Central memory CD8-positive, alpha-beta T cell (primary cell): ENCODE measurements around the gene SLC35F3.

ENCODE experiments used
- ATAC-seq: fragments of 150-1000 bp; cut with Tn5 transposase; replicated peaks from 2 replicates; pipeline ENCODE4 v1.10.0; 2022; ENCODE audit warnings: mild to moderate bottlenecking, moderate FRiP score, moderate number of reproducible peaks; ENCODE audit not compliant: poor library complexity, severe bottlenecking; ENCODE audit errors: extremely low read depth
- DNase-seq, 2 donors: peaks; one replicate each; pipeline ENCODE4 v3.0.0; 2021; ENCODE audit warnings: low spot score in 2 of 2
- H3K27ac Mint-ChIP-seq: one replicate; pipeline ENCODE4 v1.8.0; 2022; ENCODE audit warnings: low read depth, mild to moderate bottlenecking, moderate library complexity, mixed read lengths
- H3K27me3 Mint-ChIP-seq: one replicate; pipeline ENCODE4 v1.8.0; 2022; ENCODE audit warnings: mixed read lengths
- H3K36me3 Mint-ChIP-seq: one replicate; pipeline ENCODE4 v1.8.0; 2022; ENCODE audit warnings: mild to moderate bottlenecking, moderate library complexity, mixed read lengths; ENCODE audit not compliant: insufficient read depth
- H3K4me1 Mint-ChIP-seq: one replicate; pipeline ENCODE4 v1.8.0; 2022; ENCODE audit warnings: mixed read lengths
- H3K4me3 Mint-ChIP-seq: one replicate; pipeline ENCODE4 v1.8.0; 2022; ENCODE audit warnings: mild to moderate bottlenecking, moderate library complexity, mixed read lengths
- H3K9me3 Mint-ChIP-seq: one replicate; pipeline ENCODE4 v1.8.0; 2022; ENCODE audit warnings: mixed read lengths

SLC35F3 gene

DNA sequence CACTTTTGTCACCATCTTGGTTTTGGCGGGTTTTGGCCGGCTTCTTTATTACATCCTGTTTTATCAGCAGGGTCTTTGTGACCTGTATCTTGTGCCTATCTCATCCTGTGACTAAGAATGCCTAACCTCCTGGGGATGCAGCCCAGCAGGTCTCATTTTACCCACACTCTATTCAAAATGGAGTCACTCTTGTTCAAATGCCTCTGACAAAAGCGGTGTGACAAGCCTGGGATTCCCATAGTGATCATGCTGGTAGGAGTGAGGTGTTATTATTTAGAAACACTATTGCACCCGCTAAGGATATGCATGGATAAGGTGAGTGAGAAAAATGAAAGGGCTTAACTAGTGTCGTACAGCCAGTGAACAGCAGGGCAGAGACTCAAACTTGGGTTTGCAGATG lies 357.1 kb downstream of the SLC35F3 start:
- peaks cover 8% of the 10 kb centered on the region for H3K4me1 Mint-ChIP-seq
- no peak overlapping the region for H3K4me3 Mint-ChIP-seq
- DNase-seq: no peak
- H3K27me3 Mint-ChIP-seq: peaks cover 30% of the 10 kb centered on the region
- peaks cover 9% of the 10 kb centered on the region for H3K9me3 Mint-ChIP-seq
- no peaks in the 10 kb centered on the region for H3K36me3 Mint-ChIP-seq
- no peak overlapping the region for H3K27ac Mint-ChIP-seq
- no peak for ATAC-seq

DNA sequence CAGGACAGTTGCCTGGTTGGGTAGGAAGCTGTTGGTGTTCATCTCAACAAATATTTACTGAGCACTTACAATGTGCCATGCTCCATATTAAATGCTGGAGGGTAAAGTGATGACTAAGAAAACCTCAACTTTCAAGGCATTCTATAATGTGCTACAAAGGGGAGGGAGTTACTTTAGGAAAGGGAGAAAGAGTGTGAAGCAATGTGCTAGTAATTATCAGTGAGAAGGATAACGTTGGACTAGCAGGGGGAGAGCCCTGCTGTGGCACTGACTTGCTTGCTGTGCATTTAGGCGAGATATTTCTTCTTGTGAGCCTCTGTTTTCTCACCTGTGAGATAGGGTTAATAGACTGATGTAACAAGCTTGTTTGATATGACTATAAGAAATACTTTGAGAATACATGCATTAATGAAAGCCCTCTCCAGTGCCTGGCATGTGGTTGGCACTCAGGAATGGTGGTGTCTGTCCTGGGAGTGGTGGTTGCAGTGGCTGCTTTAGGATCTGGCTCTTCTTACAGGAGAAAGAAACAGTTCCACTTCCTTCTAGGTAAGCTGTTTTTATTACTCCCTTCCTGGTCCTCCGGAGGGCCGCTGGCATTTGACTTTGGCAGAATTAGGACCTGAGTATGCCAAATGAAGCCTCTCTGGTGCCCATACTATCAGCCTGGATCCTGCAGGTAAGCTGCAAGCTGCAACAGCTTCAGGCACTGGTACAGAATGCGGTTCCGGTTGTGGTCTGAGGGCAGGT lies 357.7 kb downstream of the SLC35F3 start:
- no peak overlapping the region for H3K4me3 Mint-ChIP-seq
- DNase-seq (no peak), ATAC-seq (no peak)
- H3K27me3 Mint-ChIP-seq: peaks cover 24% of the 10 kb centered on the region
- H3K4me1 Mint-ChIP-seq: peaks cover 8% of the 10 kb centered on the region
- H3K36me3 Mint-ChIP-seq: no peaks in the 10 kb centered on the region
- peaks cover 9% of the 10 kb centered on the region for H3K9me3 Mint-ChIP-seq
- H3K27ac Mint-ChIP-seq: no peak overlapping the region

DNA sequence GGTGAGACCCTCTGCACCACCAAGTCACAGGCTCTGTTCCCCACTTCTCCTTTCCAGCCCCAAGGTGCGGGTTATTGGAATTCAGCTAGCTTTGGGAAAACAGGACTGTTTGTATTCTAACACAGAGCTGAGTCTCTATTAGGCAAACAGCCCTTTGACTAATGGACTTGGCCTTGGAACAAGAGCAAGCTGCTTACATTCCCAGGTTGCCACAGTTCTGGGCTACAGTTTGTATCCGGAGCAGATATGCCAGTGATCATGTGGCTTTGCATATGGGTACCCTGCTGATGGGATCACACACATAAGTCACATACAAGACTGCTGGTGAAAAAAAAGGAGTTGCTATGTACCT lies 358.3 kb downstream of the SLC35F3 start:
- no peak overlapping the region for H3K27ac Mint-ChIP-seq
- no peaks in the 10 kb centered on the region for H3K36me3 Mint-ChIP-seq
- H3K27me3 Mint-ChIP-seq: peaks cover 21% of the 10 kb centered on the region

DNA sequence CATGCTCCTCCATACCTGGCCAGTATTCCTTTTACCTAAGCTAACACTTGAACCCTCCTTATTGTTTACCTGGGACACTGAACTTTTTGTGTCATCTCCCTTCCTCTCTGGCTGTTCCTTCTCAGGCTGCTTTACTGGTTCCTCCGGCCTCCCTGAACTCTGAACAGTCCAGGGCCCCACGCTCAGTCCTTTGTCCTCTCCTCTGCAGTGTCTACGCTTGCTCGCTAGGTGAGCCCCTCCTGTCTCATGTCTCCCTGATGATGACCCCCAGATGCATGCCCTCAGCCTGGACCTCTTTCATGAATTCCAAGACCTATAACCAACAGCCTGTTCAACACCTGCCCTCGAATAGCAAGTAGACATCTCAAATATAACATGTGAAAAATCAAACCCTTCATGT lies 360.4 kb downstream of the SLC35F3 start:
- ATAC-seq (no peak), DNase-seq (no peak)
- Mint-ChIP-seq H3K4me1 (peaks cover 8% of the 10 kb centered on the region), H3K4me3 (no peak overlapping the region), H3K9me3 (no peaks in the 10 kb centered on the region), H3K27me3 (peaks cover 9% of the 10 kb centered on the region), H3K36me3 (no peaks in the 10 kb centered on the region), H3K27ac (no peak overlapping the region)

More for the DNA sequence above, 358.3 kb downstream of the SLC35F3 start:
- Mint-ChIP-seq H3K4me3 (no peak overlapping the region), H3K4me1 (peaks cover 8% of the 10 kb centered on the region), H3K9me3 (peaks cover 5% of the 10 kb centered on the region)
- no peak for ATAC-seq
- no peak for DNase-seq

DNA sequence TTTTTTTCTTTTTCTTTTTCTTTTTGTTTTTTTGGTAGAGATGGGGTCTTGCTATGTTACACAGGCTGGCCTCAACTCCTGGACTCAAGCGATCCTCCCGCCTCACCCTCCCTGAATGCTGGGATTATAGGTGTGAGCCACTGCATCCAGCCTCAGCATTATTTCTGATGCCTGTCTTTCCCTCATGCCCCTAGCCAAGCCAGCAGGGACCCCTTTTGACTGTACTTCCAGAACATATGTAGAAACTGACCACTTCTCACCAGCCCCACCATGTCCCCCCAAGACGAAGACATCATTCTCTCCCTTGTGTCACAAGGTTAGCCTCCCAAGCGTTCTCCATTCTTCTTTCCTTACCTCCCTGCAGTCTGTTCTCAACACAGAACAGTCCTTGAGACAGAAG lies 360.8 kb downstream of the SLC35F3 start:
- no peaks in the 10 kb centered on the region for H3K9me3 Mint-ChIP-seq
- ATAC-seq (no peak), DNase-seq (no peak)
- peaks cover 8% of the 10 kb centered on the region for H3K4me1 Mint-ChIP-seq
- H3K27ac Mint-ChIP-seq: no peak overlapping the region
- H3K27me3 Mint-ChIP-seq: peaks cover 7% of the 10 kb centered on the region
- no peak overlapping the region for H3K4me3 Mint-ChIP-seq
- H3K36me3 Mint-ChIP-seq: no peaks in the 10 kb centered on the region

DNA sequence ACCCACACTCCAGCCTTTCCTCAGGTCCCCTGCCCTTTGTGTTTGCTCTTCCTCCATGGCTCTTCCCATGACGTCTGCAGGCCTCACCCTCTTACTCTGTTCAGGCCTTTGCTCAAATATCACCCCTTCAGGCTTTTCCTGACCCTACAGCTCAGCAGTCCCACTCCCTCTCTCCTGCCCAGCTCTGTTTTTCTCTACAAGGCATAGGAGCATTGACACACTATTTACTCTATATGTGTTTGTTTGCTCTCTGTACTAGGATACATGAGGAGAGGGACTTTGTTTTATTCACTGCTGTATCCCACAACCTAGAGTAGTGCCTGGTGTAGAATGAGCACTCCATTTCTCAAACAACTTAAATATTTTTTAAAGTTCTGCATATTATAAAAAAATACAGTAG lies 361.4 kb downstream of the SLC35F3 start:
- DNase-seq (no peak), ATAC-seq (no peak)
- Mint-ChIP-seq H3K27me3 (peaks cover 2% of the 10 kb centered on the region), H3K27ac (no peak overlapping the region), H3K4me1 (peaks cover 3% of the 10 kb centered on the region), H3K4me3 (no peak overlapping the region), H3K36me3 (no peaks in the 10 kb centered on the region), H3K9me3 (no peaks in the 10 kb centered on the region)

DNA sequence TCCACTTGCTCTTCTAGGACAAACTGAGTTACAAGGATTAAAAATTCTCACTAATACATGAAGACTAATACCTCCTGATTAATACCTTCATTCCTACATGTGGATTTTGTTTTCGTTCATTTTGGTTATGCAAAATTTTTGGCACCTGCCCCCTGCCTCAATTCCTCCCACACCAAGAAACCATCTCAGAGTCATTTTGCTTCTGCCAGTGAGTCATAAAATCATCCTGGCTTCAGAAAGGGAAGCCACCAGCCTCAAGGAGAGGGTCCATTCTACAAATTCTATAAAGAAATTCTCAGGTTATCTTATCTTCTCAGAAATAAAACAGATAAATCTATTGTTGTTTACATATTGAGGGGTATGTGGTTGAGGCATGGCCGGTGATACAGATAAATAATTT lies 365.6 kb downstream of the SLC35F3 start:
- ATAC-seq (no peak), DNase-seq (no peak)
- Mint-ChIP-seq H3K36me3 (peaks cover 1% of the 10 kb centered on the region), H3K4me3 (no peak overlapping the region), H3K27me3 (peaks cover 34% of the 10 kb centered on the region), H3K27ac (no peak overlapping the region), H3K4me1 (no peaks in the 10 kb centered on the region), H3K9me3 (no peaks in the 10 kb centered on the region)

DNA sequence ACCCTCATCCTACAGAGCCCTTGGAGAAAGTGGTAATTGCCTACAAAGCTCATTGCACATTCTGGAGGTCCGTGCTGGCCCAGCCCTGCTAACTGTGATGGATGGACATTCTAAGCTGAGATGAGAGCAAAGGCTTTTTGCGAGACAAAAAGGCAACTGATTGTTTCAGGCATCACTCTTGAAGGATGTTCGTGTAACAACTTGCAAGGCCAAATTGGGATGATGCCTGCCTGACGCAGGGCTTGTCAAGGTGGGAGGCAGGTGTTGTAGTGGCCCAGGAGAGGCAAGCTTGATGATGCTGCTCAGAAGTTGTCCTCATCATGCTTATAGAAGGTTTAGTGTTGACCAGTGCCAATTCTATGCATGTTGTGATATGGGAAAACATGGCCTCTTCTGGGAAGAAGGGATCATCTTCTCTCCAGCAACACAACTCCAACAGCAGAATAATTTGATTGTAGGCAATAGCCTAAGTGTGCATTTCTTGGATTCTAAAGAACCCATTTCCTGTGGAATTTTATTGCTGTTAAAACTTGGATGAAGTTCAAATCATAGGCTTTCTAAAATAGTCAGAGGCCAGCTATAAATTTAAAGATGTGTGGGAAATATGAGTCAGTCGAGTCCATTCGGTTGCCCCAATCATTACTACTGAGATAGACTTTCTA lies 366.2 kb downstream of the SLC35F3 start:
- peaks cover 41% of the 10 kb centered on the region for H3K27me3 Mint-ChIP-seq
- ATAC-seq (no peak), DNase-seq (no peak)
- no peaks in the 10 kb centered on the region for H3K9me3 Mint-ChIP-seq
- H3K36me3 Mint-ChIP-seq: peaks cover 1% of the 10 kb centered on the region
- H3K4me3 Mint-ChIP-seq: no peak overlapping the region
- no peak overlapping the region for H3K27ac Mint-ChIP-seq
- no peaks in the 10 kb centered on the region for H3K4me1 Mint-ChIP-seq

DNA sequence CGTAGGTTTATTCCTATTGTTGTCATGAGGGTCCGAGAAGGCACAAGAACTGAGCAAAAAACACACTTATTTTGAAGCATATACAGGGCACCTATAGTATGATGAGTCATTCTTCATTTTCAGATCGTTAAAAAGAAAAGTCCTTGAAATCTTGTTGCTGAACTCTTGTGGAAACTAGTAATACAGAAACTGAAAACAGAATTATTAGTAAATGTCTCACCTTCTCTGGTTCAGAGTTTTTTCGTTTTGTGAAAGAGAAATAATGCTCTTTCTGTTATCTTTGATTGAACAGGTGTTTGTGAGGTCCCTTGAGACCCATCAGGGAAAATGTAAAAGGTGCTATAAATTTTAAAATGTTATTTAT lies 366.7 kb downstream of the SLC35F3 start:
- peaks cover 1% of the 10 kb centered on the region for H3K36me3 Mint-ChIP-seq
- peaks cover 46% of the 10 kb centered on the region for H3K27me3 Mint-ChIP-seq
- DNase-seq: no peak
- no peaks in the 10 kb centered on the region for H3K4me1 Mint-ChIP-seq
- ATAC-seq: no peak
- no peaks in the 10 kb centered on the region for H3K9me3 Mint-ChIP-seq
- H3K4me3 Mint-ChIP-seq: no peak overlapping the region
- no peak overlapping the region for H3K27ac Mint-ChIP-seq

DNA sequence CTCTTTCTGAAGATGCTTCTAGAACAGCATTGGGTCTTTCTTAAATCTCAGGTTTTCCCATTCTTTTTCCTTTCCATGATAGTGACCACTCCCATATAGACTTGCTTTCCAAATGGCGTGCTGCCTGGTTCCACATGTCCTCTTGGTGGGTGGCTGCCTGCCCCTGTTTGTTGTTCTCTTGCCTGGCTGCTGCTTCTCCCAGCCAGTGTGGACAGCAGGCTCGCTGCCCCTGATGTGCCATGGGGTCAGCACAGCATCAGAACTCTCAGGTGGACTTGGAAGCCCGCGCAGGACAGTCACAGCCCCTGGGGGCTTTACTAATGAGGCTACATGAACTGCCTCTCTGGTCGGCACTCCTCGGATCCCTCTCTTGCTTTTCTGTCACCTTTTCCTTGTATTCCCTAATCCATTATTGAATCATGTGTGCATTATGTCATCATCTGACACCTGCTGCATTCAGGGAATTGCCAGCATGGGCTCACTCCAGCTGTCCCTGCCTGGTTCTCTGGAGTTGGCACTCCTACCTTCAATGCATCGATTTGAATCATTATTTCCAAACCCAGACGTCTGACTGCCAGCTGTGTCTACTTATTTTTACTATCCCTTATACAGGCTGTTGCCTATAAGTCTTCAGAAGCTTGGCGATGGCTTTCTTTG lies 368.3 kb downstream of the SLC35F3 start:
- peaks cover 1% of the 10 kb centered on the region for H3K36me3 Mint-ChIP-seq
- H3K27me3 Mint-ChIP-seq: peaks cover 51% of the 10 kb centered on the region
- H3K27ac Mint-ChIP-seq: no peak overlapping the region
- DNase-seq (no peak), ATAC-seq (no peak)
- no peaks in the 10 kb centered on the region for H3K4me1 Mint-ChIP-seq
- no peak overlapping the region for H3K4me3 Mint-ChIP-seq
- H3K9me3 Mint-ChIP-seq: no peaks in the 10 kb centered on the region

DNA sequence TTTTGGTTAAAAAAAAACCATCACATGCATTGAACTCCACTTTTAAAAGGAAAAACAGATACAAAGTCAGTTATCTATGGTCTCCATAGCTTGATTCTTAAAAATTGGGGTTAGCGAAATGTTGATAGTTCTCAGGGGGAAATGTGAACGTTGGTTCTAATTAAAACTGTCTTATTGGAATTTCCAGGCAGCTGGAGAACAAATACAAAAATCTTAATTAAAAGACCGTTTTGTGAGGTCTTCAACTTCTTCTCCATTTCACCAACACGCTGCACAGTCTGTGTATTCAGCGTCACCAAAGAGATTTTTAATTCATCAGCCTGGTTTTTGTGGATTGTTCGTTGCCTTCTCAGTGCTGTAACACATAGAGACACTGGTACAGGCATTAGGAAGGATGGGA lies 369.5 kb downstream of the SLC35F3 start:
- Mint-ChIP-seq H3K9me3 (no peaks in the 10 kb centered on the region), H3K27me3 (peaks cover 51% of the 10 kb centered on the region), H3K27ac (no peak overlapping the region), H3K4me3 (no peak overlapping the region), H3K36me3 (peaks cover 1% of the 10 kb centered on the region), H3K4me1 (no peaks in the 10 kb centered on the region)
- DNase-seq (no peak), ATAC-seq (no peak)

DNA sequence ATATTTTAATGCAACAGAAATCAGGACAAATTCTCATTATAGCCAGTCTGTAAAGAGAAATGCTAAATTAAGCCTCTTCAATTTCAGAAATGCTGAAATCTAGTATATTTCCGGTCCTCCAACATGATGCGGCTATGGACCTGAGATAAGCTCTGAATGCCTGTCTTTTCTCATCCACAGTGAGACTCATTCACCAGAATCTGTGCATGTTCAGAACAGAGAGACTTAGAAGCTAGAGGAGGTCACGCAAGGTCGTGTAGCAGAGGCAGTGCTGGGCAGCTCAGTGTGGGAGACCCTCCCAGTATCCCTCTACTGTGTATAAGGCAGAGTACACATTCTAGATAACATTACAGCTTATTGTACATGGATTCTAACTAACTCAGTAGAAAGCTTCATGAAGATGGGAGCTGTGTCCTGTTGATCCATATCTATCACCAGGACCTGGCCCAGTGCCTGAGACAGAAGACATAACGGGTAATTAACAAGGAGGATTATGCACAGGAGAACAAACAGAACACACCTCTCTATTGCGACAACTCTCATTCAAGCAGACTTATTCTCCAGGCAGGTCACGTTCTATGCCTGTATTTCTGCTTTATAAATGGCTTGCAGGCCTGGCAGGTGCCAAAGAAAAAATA lies 371.8 kb downstream of the SLC35F3 start:
- no peak for ATAC-seq
- Mint-ChIP-seq H3K27ac (no peak overlapping the region), H3K4me3 (no peak overlapping the region), H3K27me3 (peaks cover 51% of the 10 kb centered on the region), H3K4me1 (no peaks in the 10 kb centered on the region), H3K9me3 (no peaks in the 10 kb centered on the region), H3K36me3 (peaks cover 1% of the 10 kb centered on the region)
- DNase-seq: no peak
